Tibial artery (tissue), 4 donors: Measurements from ENCODE around the gene HACD2.

Source experiments
- DNase-seq, 2 donors: peaks; one replicate each; pipeline ENCODE4 v3.0.0-alpha.2; 2019
- H3K27ac ChIP-seq, 2 donors: fragments of 200-600 bp; sonication (generic) in 1 of 2; 1 replicate in 1 of 2; 2 replicates in 1 of 2; pipeline ENCODE4 v1.5.1; 2018 to 2019; ENCODE audit warnings: mild to moderate bottlenecking in 1 of 2
- H3K27me3 ChIP-seq, 2 donors: fragments of 200-600 bp; sonication (generic) in 1 of 2; one replicate each; pipeline versions ENCODE4 v1.5.1 to v1.6.0; 2016 to 2019
- H3K36me3 ChIP-seq, 3 donors: fragments of 200-600 bp; sonication (generic) in 2 of 3; one replicate each; pipeline ENCODE4 v1.5.1; 2016 to 2019; ENCODE audit warnings: mild to moderate bottlenecking in 2 of 3
- H3K4me1 ChIP-seq, 4 donors: fragments of 200-600 bp; sonication (generic) in 2 of 4; 1 replicate in 3 of 4; 2 replicates in 1 of 4; pipeline ENCODE4 v1.5.1; 2016 to 2019
- H3K4me3 ChIP-seq, 2 donors: fragments of 200-600 bp; sonication (generic) in 1 of 2; 1 replicate in 1 of 2; 2 replicates in 1 of 2; pipeline ENCODE4 v1.5.1; 2018 to 2019; ENCODE audit warnings: mild to moderate bottlenecking in 2 of 2
- H3K9me3 ChIP-seq, 3 donors: fragments of 200-600 bp; sonication (generic) in 1 of 3; one replicate each; pipeline ENCODE4 v1.5.1; 2016 to 2019
- intact Hi-C: fragments of 100-400 bp; cut with DNase I; formaldehyde crosslinking; loops from one replicate; pipeline ENCODE4 v1.15.0; 2023; ENCODE audit warnings: low total_unique reads
- TF ChIP-seq, protein P1 (sequence below), 2 experiments: fragments of 200-600 bp in 1 of 2; fragments of 450-650 bp in 1 of 2; IDR thresholded peaks; one replicate each; pipeline ENCODE4 v1.5.1; 2017 to 2019; ENCODE audit warnings: antibody characterized with exemption in 2 of 2, mild to moderate bottlenecking in 1 of 2, moderate library complexity in 1 of 2

The HACD2 gene

DNA sequence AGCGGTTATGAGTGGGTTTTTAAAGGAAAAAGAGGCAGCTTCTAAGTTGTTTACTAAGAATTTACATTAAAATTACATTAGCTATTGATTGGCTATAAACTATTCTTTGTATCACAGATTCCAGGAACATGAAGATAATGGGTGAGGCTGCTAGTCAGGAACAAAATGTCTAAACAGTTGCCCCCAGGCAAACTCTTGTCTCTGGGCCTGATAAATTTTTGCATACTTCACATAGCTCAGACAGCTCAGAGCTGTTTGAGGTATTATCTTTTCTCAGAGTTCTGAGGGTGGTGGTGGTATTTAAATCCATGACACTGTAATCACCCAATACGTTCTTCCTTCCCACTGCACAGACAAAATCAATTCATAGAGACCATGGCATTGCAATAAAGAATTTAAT is 2.1 kb upstream of the HACD2 start:
- DNase-seq = no peak
- Histone ChIP-seq H3K9me3 (no peaks in the 10 kb centered on the region), H3K4me1 (peaks cover 0 to 19% (median 8%) of the 10 kb centered on the region in 4 donors), H3K36me3 (peaks cover 0 to 4% (median 0%) of the 10 kb centered on the region in 3 donors), H3K4me3 (no peak overlapping the region), H3K27me3 (no peaks in the 10 kb centered on the region), H3K27ac (no peak overlapping the region)
- intact Hi-C loops = no loop called here
- TF ChIP-seq, protein P1, sequence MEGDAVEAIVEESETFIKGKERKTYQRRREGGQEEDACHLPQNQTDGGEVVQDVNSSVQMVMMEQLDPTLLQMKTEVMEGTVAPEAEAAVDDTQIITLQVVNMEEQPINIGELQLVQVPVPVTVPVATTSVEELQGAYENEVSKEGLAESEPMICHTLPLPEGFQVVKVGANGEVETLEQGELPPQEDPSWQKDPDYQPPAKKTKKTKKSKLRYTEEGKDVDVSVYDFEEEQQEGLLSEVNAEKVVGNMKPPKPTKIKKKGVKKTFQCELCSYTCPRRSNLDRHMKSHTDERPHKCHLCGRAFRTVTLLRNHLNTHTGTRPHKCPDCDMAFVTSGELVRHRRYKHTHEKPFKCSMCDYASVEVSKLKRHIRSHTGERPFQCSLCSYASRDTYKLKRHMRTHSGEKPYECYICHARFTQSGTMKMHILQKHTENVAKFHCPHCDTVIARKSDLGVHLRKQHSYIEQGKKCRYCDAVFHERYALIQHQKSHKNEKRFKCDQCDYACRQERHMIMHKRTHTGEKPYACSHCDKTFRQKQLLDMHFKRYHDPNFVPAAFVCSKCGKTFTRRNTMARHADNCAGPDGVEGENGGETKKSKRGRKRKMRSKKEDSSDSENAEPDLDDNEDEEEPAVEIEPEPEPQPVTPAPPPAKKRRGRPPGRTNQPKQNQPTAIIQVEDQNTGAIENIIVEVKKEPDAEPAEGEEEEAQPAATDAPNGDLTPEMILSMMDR (IDR thresholded peaks at IDR 0.05) = no peak

GRCh38 chr3:123586131-123586530 is 1.3 kb upstream of the HACD2 start:
- TF ChIP-seq, protein P1 (IDR thresholded peaks at IDR 0.05) = no peak
- DNase-seq = no peak
- peaks cover 0 to 4% (median 4%) of the 10 kb centered on the region in 3 donors for H3K36me3 ChIP-seq
- H3K27ac ChIP-seq = peak overlapping the region in 1 of 2 donors; percentile 94
- H3K4me1 ChIP-seq = peaks cover 0 to 19% (median 8%) of the 10 kb centered on the region in 4 donors
- intact Hi-C loops = no loop called here
- H3K27me3 ChIP-seq = no peaks in the 10 kb centered on the region
- peak overlapping the region; percentile 99 to 100 for H3K4me3 ChIP-seq
- no peaks in the 10 kb centered on the region for H3K9me3 ChIP-seq

- H3K27ac ChIP-seq = peak overlapping the region; percentile 89 to 94
- H3K9me3 ChIP-seq = no peaks in the 10 kb centered on the region
- TF ChIP-seq, protein P1 (IDR thresholded peaks at IDR 0.05) = no peak
- peaks cover 5 to 14% (median 11%) of the 10 kb centered on the region in 3 donors for H3K36me3 ChIP-seq
- DNase-seq = peak; percentile 28 to 78
- H3K4me3 ChIP-seq = peak overlapping the region; percentile 99 to 100
- intact Hi-C loops = no loop called here
- H3K4me1 ChIP-seq = peaks cover 0 to 19% (median 8%) of the 10 kb centered on the region in 4 donors
- no peaks in the 10 kb centered on the region for H3K27me3 ChIP-seq
Observed at GRCh38 chr3:123584284-123584987, 417 bp downstream of the HACD2 start.

GRCh38 chr3:123583561-123583960 is 1.3 kb downstream of the HACD2 start:
- no peaks in the 10 kb centered on the region for H3K9me3 ChIP-seq
- H3K36me3 ChIP-seq = peaks cover 5 to 22% (median 14%) of the 10 kb centered on the region in 3 donors
- no peak for DNase-seq
- H3K4me3 ChIP-seq = peak overlapping the region; percentile 99 to 100
- intact Hi-C loops = no loop called here
- peaks cover 0 to 19% (median 8%) of the 10 kb centered on the region in 4 donors for H3K4me1 ChIP-seq
- H3K27ac ChIP-seq = no peak overlapping the region
- TF ChIP-seq, protein P1 (IDR thresholded peaks at IDR 0.05) = no peak
- no peaks in the 10 kb centered on the region for H3K27me3 ChIP-seq

GRCh38 chr3:123582315-123582714 is 2.5 kb downstream of the HACD2 start:
- Histone ChIP-seq H3K9me3 (no peaks in the 10 kb centered on the region), H3K27me3 (no peaks in the 10 kb centered on the region), H3K27ac (no peak overlapping the region), H3K36me3 (peaks cover 5 to 29% (median 14%) of the 10 kb centered on the region in 3 donors), H3K4me1 (peaks cover 0 to 19% (median 8%) of the 10 kb centered on the region in 4 donors), H3K4me3 (no peak overlapping the region)
- TF ChIP-seq, protein P1 (IDR thresholded peaks at IDR 0.05) = no peak
- no peak for DNase-seq
- intact Hi-C loops = no loop called here
